Measurements from ENCODE around the gene UBXN7.
"Not testable (repeated sequence)": the region's sequence is repeated elsewhere in the genome, so short reads cannot be mapped to it uniquely, and the experiment has no call there.

The UBXN7 gene

DNA sequence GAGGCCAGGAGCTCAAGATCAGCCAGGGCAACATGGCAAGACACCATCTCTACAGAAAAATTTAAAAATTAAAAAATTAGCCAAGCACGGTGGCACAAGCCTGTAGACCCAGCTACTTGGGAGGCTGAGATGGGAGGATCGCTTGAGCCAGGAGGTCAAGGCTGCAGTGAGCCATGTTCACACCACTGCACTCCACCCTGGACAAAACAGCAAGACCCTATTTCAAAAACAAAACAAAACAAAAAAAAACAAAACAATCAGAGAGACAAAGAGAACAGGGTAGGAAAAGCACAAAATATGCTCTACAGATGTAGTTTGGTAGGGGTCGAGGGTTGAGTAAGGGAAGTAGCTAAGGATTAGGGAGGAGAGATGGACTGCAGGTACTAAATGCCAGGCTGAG is 117.6 kb downstream of the UBXN7 start:
- DNase-seq = no peak

DNA sequence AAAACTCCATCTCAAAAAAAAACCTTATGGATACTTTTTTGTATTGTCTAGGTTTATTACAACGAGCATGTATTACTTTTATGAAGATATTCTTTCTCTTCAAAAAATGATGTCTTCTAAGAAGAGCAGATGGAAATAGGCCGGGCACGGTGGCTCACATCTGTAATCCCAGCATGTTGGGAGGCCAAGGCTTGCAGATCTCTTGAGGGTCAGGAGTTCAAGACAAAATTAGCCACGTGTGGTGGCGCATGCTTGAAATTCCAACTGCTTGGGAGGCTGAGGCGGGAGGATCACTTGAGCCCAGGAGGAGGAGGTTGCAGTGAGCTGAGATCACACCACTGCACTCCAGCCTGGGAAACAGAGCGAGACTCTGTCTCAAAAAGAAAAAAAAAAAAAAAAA is 118.1 kb downstream of the UBXN7 start:
- DNase-seq = not testable (repeated sequence)

DNA sequence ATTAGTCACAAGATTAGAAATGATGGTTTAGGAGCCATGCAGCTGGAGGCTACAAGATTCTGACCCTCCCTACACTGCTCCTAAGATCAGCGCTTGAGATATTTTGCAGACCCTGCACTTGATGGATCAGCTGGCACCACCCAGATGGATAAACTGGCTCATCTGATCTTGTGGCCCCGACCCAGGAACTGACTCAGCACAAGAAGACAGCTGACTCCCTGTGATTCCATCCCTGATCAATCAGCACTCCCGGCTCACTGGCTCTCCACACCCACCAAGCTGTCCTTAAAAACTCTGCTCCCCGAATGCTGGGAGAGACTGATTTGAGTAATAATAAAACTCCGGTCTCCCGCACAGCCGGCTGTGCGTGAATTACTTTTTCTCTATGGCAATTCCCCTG is 129.3 kb downstream of the UBXN7 start:
- DNase-seq = not testable (repeated sequence)

DNA sequence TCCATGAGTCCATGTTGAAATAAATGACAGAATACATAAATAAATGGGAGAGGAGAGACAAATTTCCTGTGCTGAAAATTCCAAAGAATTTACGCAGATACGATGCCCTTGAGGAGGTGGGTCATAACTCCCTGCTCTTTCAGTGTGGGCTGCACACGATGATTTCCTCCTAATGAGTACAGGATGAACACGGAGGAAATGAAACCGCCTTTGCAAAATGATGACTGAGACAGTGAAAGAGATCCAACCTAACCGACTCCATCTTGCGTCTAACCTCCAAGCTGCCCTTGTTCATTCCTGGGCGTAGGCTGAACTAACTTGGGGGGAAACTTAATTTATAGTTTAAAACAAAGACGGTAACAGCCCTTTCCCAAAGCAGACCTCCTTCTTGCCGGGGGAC is 129.7 kb downstream of the UBXN7 start:
- not testable (repeated sequence) for DNase-seq

DNA sequence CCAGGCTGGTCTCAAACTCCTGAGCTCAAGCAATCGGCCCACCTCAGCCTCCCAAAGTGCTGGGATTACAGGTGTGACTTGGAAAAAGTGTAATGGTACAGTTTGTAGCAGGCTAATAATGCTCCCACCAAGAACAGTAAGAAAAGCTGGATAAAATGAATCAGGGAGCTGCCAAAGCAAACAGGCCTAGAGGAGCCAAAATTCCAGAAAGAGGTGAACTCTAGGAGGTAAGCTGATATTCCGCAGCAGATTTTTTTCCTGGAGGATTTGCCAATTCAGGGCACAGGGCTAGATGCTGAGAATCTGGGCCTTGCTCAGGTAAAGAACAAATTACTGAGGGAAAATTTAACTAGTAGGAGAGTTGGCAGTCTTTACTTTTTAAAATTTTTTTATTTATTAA is 133.7 kb downstream of the UBXN7 start:
- no peak for DNase-seq

All from suppressor macrophage treated with lipopolysaccharide for 1 hour (primary cell).